Colonic mucosa (tissue), 4 donors: ENCODE results near the gene CLIP3. TPM values are rescaled to one million over a fixed set of nuclear protein-coding genes. Genes with fewer than 3 reads are reported as not detected.

Source experiments
- DNase-seq: peaks from one replicate; pipeline ENCODE4 v3.0.0-alpha.2; 2020
- H3K27ac ChIP-seq: fragments of 200-600 bp; one replicate; pipeline ENCODE4 v1.8.0; 2021
- H3K27me3 ChIP-seq: fragments of 200-600 bp; one replicate; pipeline ENCODE4 v1.8.0; 2021
- H3K36me3 ChIP-seq: fragments of 200-600 bp; one replicate; pipeline ENCODE4 v1.8.0; 2021
- H3K4me1 ChIP-seq: fragments of 200-600 bp; one replicate; pipeline ENCODE4 v1.8.0; 2021; ENCODE audit warnings: mild to moderate bottlenecking
- H3K4me3 ChIP-seq: fragments of 200-600 bp; one replicate; pipeline ENCODE4 v1.8.0; 2021
- H3K9ac ChIP-seq, 2 donors: one replicate each; pipeline ENCODE4 v1.7.0; 2013; ENCODE audit warnings: control low read depth in 2 of 2, low read depth in 2 of 2, low read length in 2 of 2
- H3K9me3 ChIP-seq: fragments of 200-600 bp; one replicate; pipeline ENCODE4 v1.8.0; 2021
- CTCF ChIP-seq: fragments of 200-600 bp; IDR thresholded peaks from one replicate; pipeline ENCODE4 v1.8.0; 2022; ENCODE audit warnings: antibody characterized with exemption, mild to moderate bottlenecking
- intact Hi-C: fragments of 100-400 bp; cut with DNase I; formaldehyde crosslinking; loops from one replicate; pipeline ENCODE4 v1.14.1; 2022
- total RNA-seq, 2 donors: library from RNA; stranded (reverse); fragmentation: NEBNext Ultra II Directional in 1 of 2; extraction: Animal tissue kit (Norgen Biotek cat#: 25700) in 1 of 2; gene quantifications; one replicate each; pipeline ENCODE4 v1.2.1, GENCODE V29; 2021
- donor health status: healthy.
- donor health status: DM: no; HTN: no; CAD: no.
- donor health status: DM: no; HTN: no; CAD: no.

The CLIP3 gene
- total RNA-seq, 2 donors from 2014 or later = 3.4 to 11.7 TPM

GRCh38 chr19:36028313-36029041 is 4.2 kb downstream of the CLIP3 start:
- Histone ChIP-seq H3K9ac (no peak overlapping the region), H3K4me1 (no peaks in the 10 kb centered on the region), H3K36me3 (no peaks in the 10 kb centered on the region), H3K27me3 (no peaks in the 10 kb centered on the region), H3K4me3 (no peak overlapping the region), H3K9me3 (no peaks in the 10 kb centered on the region), H3K27ac (no peak overlapping the region)
- intact Hi-C loops = no loop called here
- DNase-seq = no peak
- TF ChIP-seq CTCF = no peak

DNA sequence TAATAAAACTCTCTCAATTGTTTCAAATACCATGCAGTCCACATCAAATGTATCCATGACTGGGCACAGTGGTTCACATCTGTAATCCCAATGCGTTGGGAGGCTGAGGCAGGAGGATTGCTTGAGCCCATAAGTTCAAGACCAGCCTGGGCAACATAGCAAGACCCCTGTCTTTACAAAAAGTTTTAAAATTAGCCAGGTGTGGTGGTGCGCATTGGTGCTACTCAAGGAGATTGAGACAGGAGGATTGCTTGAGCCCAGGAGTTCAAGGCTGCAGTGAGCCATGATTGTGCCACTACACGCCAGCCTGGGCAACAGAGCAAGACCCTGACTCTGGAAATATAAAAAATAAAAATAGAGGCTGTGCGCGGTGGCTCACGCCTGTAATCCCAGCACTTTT is 5.0 kb downstream of the CLIP3 start:
- no peak overlapping the region for H3K9ac ChIP-seq
- H3K9me3 ChIP-seq = no peaks in the 10 kb centered on the region
- no peaks in the 10 kb centered on the region for H3K27me3 ChIP-seq
- TF ChIP-seq CTCF = no peak
- intact Hi-C loops = no loop called here
- DNase-seq = no peak
- no peaks in the 10 kb centered on the region for H3K36me3 ChIP-seq
- no peak overlapping the region for H3K27ac ChIP-seq
- no peak overlapping the region for H3K4me3 ChIP-seq
- H3K4me1 ChIP-seq = no peaks in the 10 kb centered on the region

- H3K4me3 ChIP-seq = no peak overlapping the region
- DNase-seq = no peak
- no peak for TF ChIP-seq CTCF
- no peaks in the 10 kb centered on the region for H3K36me3 ChIP-seq
- no peak overlapping the region for H3K9ac ChIP-seq
- no peaks in the 10 kb centered on the region for H3K9me3 ChIP-seq
- H3K4me1 ChIP-seq = no peaks in the 10 kb centered on the region
- intact Hi-C loops = no loop called here
- H3K27ac ChIP-seq = no peak overlapping the region
- H3K27me3 ChIP-seq = no peaks in the 10 kb centered on the region
Observed at GRCh38 chr19:36026091-36026876, 6.4 kb downstream of the CLIP3 start.

- no peak overlapping the region for H3K9ac ChIP-seq
- intact Hi-C loops = no loop called here
- H3K27me3 ChIP-seq = no peaks in the 10 kb centered on the region
- TF ChIP-seq CTCF = no peak
- H3K4me1 ChIP-seq = no peaks in the 10 kb centered on the region
- H3K4me3 ChIP-seq = no peak overlapping the region
- no peak overlapping the region for H3K27ac ChIP-seq
- no peak for DNase-seq
- H3K9me3 ChIP-seq = no peaks in the 10 kb centered on the region
- H3K36me3 ChIP-seq = no peaks in the 10 kb centered on the region
Observed at GRCh38 chr19:36025541-36025940, 7.1 kb downstream of the CLIP3 start.

DNA sequence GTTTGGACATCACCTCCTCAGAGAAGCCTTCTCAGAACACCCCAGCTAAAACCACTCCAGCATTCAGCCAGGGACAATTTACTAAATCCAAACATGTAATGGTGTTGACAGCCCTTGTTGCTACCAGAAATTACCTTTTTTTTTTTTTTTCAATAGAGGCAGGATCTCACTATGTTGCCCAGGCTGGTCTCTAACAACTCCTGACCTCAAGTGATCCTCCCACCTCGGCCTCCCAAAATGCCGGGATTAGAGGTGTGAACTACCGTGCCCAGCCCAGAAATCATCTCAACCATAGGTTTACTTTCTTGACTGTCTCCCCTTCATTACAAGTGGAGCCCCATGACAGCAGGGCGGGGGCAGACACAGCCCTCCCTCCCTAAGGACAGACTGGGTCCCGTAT is 9.2 kb downstream of the CLIP3 start:
- intact Hi-C loops = no loop called here
- H3K27me3 ChIP-seq = no peaks in the 10 kb centered on the region
- no peak for DNase-seq
- no peak overlapping the region for H3K4me3 ChIP-seq
- no peaks in the 10 kb centered on the region for H3K4me1 ChIP-seq
- no peaks in the 10 kb centered on the region for H3K36me3 ChIP-seq
- H3K9ac ChIP-seq = no peak overlapping the region
- no peak for TF ChIP-seq CTCF
- H3K9me3 ChIP-seq = no peaks in the 10 kb centered on the region
- H3K27ac ChIP-seq = no peak overlapping the region
